GM23338 (cell line): ENCODE data around the gene SLF2. TPM values are rescaled to one million over a fixed set of nuclear protein-coding genes. Genes with fewer than 3 reads are reported as not detected.

Experiments
- ATAC-seq: fragments of 200-7000 bp; cut with Tn5 transposase; 3 replicates; pipeline ENCODE4 v1.9.1; 2020
- DNase-seq: peaks from one replicate; pipeline ENCODE4 v3.0.0-alpha.2; 2015; ENCODE audit warnings: low spot score
- H2AFZ ChIP-seq: fragments of 200-600 bp; sonication (generic); 2 replicates; pipeline ENCODE4 v1.8.0; 2016; ENCODE audit warnings: antibody characterized with exemption, mild to moderate bottlenecking, moderate library complexity
- H3F3A ChIP-seq: fragments of 200-600 bp; sonication (generic); replicated peaks from 2 replicates; pipeline ENCODE4 v1.8.0; 2017; ENCODE audit warnings: antibody characterized with exemption, mixed run types, low read depth
- H3K27ac ChIP-seq: fragments of 200-600 bp; sonication (generic); 2 replicates; pipeline ENCODE4 v1.6.1; 2016; ENCODE audit warnings: low read depth
- H3K27me3 ChIP-seq: fragments of 200-600 bp; sonication (generic); 2 replicates; pipeline ENCODE4 v1.8.0; 2016; ENCODE audit warnings: mild to moderate bottlenecking, mixed run types, moderate library complexity; ENCODE audit not compliant: insufficient read depth
- H3K36me3 ChIP-seq: fragments of 200-600 bp; sonication (generic); 2 replicates; pipeline ENCODE4 v1.8.0; 2016; ENCODE audit warnings: mild to moderate bottlenecking; ENCODE audit not compliant: insufficient read depth
- H3K4me1 ChIP-seq: fragments of 200-600 bp; sonication (generic); 2 replicates; pipeline ENCODE4 v1.8.0; 2016; ENCODE audit warnings: mild to moderate bottlenecking, moderate library complexity; ENCODE audit not compliant: insufficient read depth
- H3K4me2 ChIP-seq: fragments of 200-600 bp; sonication (generic); 2 replicates; pipeline ENCODE4 v1.7.1; 2017; ENCODE audit warnings: mixed run types
- H3K4me3 ChIP-seq: fragments of 200-600 bp; sonication (generic); 2 replicates; pipeline ENCODE4 v1.6.1; 2016; ENCODE audit warnings: mixed run types
- H3K79me2 ChIP-seq: fragments of 200-600 bp; sonication (generic); replicated peaks from 2 replicates; pipeline ENCODE4 v1.8.0; 2017; ENCODE audit warnings: mild to moderate bottlenecking; ENCODE audit not compliant: insufficient read depth
- H3K9me2 ChIP-seq: fragments of 200-600 bp; sonication (generic); 2 replicates; pipeline ENCODE4 v1.8.0; 2017; ENCODE audit not compliant: insufficient read depth
- H4K20me1 ChIP-seq: fragments of 200-600 bp; sonication (generic); replicated peaks from 2 replicates; pipeline ENCODE4 v1.8.0; 2017; ENCODE audit warnings: mild to moderate bottlenecking; ENCODE audit not compliant: insufficient read depth
- H3K27ac Mint-ChIP-seq: 2 replicates; pipeline ENCODE4 v1.8.0; 2020; ENCODE audit warnings: inconsistent platforms, mild to moderate bottlenecking, moderate library complexity, mixed read lengths
- H3K27me3 Mint-ChIP-seq: 3 replicates; pipeline ENCODE4 v1.8.0; 2022; ENCODE audit warnings: low read depth, mild to moderate bottlenecking, moderate library complexity, mixed read lengths, inconsistent platforms; ENCODE audit not compliant: insufficient read depth, poor library complexity
- H3K36me3 Mint-ChIP-seq: 3 replicates; pipeline ENCODE4 v1.8.0; 2021; ENCODE audit warnings: low read depth, mild to moderate bottlenecking, inconsistent platforms, moderate library complexity, mixed read lengths
- H3K4me1 Mint-ChIP-seq: 3 replicates; pipeline ENCODE4 v1.8.0; 2020; ENCODE audit warnings: mild to moderate bottlenecking, inconsistent platforms, mixed read lengths
- H3K4me3 Mint-ChIP-seq: 3 replicates; pipeline ENCODE4 v1.8.0; 2021; ENCODE audit warnings: moderate library complexity, mild to moderate bottlenecking, inconsistent platforms, mixed read lengths
- H3K9me3 Mint-ChIP-seq: 3 replicates; pipeline ENCODE4 v1.8.0; 2020; ENCODE audit warnings: moderate library complexity, mild to moderate bottlenecking, inconsistent platforms, mixed read lengths
- CTCF ChIP-seq, 2 experiments: fragments of 200-600 bp in 1 of 2; sonication (generic) in 1 of 2; conservative IDR thresholded peaks; 2 replicates each; pipeline versions ENCODE4 v1.5.1 to v1.6.1; 2016 to 2017; ENCODE audit warnings: antibody characterized with exemption in 2 of 2, low read depth in 2 of 2, mild to moderate bottlenecking in 2 of 2, moderate library complexity in 1 of 2
- EZH2phosphoT487 ChIP-seq: fragments of 200-600 bp; sonication (generic); IDR thresholded peaks from one replicate; pipeline ENCODE4 v1.8.1; 2018; ENCODE audit warnings: antibody characterized with exemption; ENCODE audit not compliant: unreplicated experiment
- JUNB ChIP-seq: IDR thresholded peaks from one replicate; pipeline ENCODE4 v1.6.1; 2016; ENCODE audit warnings: antibody characterized with exemption; ENCODE audit not compliant: unreplicated experiment
- NANOG ChIP-seq: IDR thresholded peaks from 2 replicates; pipeline ENCODE4 v1.6.1; 2016; ENCODE audit warnings: antibody characterized with exemption, borderline replicate concordance
- POLR2AphosphoS5 ChIP-seq: IDR thresholded peaks from 2 replicates; pipeline ENCODE4 v1.6.1; 2016; ENCODE audit warnings: antibody characterized with exemption, low read depth
- REST ChIP-seq: IDR thresholded peaks from one replicate; pipeline ENCODE4 v1.6.1; 2018; ENCODE audit warnings: antibody characterized with exemption; ENCODE audit not compliant: unreplicated experiment
- STAT1 ChIP-seq: IDR thresholded peaks from one replicate; pipeline ENCODE4 v1.6.1; 2016; ENCODE audit warnings: antibody characterized with exemption; ENCODE audit not compliant: unreplicated experiment
- ZNF114 ChIP-seq: fragments of 250-450 bp; sonication (Bioruptor Pico); IDR thresholded peaks from 2 replicates; pipeline ENCODE4 v1.5.0; 2020; ENCODE audit warnings: mild to moderate bottlenecking, moderate library complexity
- ZNF462 ChIP-seq: fragments of 250-450 bp; sonication (Bioruptor Pico); IDR thresholded peaks from 2 replicates; pipeline ENCODE4 v1.5.0; 2020; ENCODE audit warnings: mild to moderate bottlenecking, moderate library complexity
- polyA plus RNA-seq: library from polyadenylated mRNA; unstranded; fragments of >200 nt; fragmentation: Nextera tagmentation; extraction: Ambion mirVana; gene quantifications from 2 replicates; pipeline ENCODE4 v1.2.1, GENCODE V29; 2016
- total RNA-seq: library from RNA; depleted of rRNA; stranded (reverse); fragments of >200 nt; shearing (Covaris generic); gene quantifications from 2 replicates; pipeline ENCODE4 v1.2.3, GENCODE V29; 2014

SLF2 gene
- total and polyA plus RNA-seq, 2 experiments from 2014 or later, result 13.6 to 22.1 TPM

GRCh38 chr10:100976906-100977305, 64.1 kb downstream of the SLF2 start:
- H3K4me1 Mint-ChIP-seq, result peaks cover 15% of the 10 kb centered on the region
- no peaks in the 10 kb centered on the region for H3K79me2 ChIP-seq
- no peaks in the 10 kb centered on the region for H3F3A ChIP-seq
- H3K9me3 Mint-ChIP-seq, result no peaks in the 10 kb centered on the region
- H3K9me2 ChIP-seq, result no peaks in the 10 kb centered on the region
- no peaks in the 10 kb centered on the region for H4K20me1 ChIP-seq
- no peak overlapping the region for H3K4me3 Mint-ChIP-seq
- H3K27ac Mint-ChIP-seq, result no peak overlapping the region
- TF ChIP-seq REST, result no peak
- TF ChIP-seq STAT1, result no peak
- no peak for TF ChIP-seq POLR2AphosphoS5
- no peak for TF ChIP-seq ZNF462 (CRISPR knock-in tag)
- TF ChIP-seq EZH2phosphoT487, result no peak
- no peak for TF ChIP-seq CTCF (conservative IDR thresholded peaks at IDR 0.05; ENCODE audit: low read depth in 2 of 2)
- TF ChIP-seq ZNF114 (CRISPR knock-in tag), result no peak
- TF ChIP-seq NANOG, result no peak
- no peak for TF ChIP-seq JUNB
- H3K4me1 ChIP-seq, result peaks cover 4% of the 10 kb centered on the region; the same call in 1 of the 2 replicates
- H3K27me3 ChIP-seq, result no peaks in the 10 kb centered on the region
- no peak for DNase-seq
- H3K4me2 ChIP-seq, result no peak overlapping the region
- H3K27ac ChIP-seq, result no peak overlapping the region
- no peaks in the 10 kb centered on the region for H3K36me3 ChIP-seq
- no peak for ATAC-seq
- peaks cover 4% of the 10 kb centered on the region for H3K27me3 Mint-ChIP-seq
- no peak overlapping the region for H2AFZ ChIP-seq
- no peak overlapping the region for H3K4me3 ChIP-seq
- peaks cover 3% of the 10 kb centered on the region; the same call in 1 of the 3 replicates for H3K36me3 Mint-ChIP-seq
